HG03521 (cell line): Measurements from ENCODE around the gene CDH15.
"Not testable (repeated sequence)": the region's sequence is repeated elsewhere in the genome, so short reads cannot be mapped to it uniquely, and the experiment has no call there.

Experiments
- ATAC-seq: cut with Tn5 transposase; IDR thresholded peaks from one replicate; pipeline ENCODE4 v1.9.1; 2021; ENCODE audit warnings: mild to moderate bottlenecking, moderate library complexity; ENCODE audit not compliant: unreplicated experiment

The CDH15 gene

DNA sequence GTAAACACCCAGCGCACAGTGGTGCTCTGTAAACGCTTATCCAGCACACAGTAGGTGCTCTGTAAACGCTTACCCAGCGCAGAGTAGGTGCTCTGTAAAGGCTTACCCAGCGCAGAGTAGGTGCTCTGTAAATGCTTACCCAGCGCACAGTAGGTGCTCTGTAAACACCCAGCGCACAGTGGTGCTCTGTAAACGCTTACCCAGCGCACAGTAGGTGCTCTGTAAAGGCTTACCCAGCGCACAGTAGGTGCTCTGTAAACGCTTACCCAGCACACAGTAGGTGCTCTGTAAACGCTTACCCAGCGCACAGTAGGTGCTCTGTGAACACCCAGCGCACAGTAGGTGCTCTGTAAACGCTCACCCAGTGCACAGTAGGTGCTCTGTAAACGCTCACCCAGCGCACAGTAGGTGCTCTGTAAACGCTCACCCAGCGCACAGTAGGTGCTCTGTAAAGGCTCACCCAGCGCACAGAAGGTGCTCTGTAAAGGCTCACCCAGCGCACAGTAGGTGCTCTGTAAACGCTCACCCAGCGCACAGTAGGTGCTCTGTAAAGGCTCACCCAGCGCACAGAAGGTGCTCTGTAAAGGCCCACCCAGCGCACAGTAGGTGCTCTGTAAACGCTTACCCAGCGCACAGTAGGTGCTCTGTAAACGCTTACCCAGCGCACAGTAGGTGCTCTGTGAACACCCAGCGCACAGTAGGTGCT, 14.5 kb downstream of the CDH15 start:
- ATAC-seq: not testable (repeated sequence)

DNA sequence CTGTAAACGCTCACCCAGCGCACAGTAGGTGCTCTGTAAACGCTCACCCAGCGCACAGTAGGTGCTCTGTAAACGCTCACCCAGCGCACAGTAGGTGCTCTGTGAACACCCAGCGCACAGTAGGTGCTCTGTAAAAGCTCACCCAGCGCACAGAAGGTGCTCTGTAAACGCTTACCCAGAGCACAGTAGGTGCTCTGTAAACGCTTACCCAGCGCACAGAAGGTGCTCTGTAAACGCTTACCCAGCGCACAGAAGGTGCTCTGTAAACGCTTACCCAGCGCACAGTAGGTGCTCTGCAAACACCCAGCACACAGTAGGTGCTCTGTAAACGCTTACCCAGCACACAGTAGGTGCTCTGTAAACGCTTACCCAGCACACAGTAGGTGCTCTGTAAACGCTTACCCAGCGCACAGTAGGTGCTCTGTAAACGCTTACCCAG, 15.1 kb downstream of the CDH15 start:
- ATAC-seq: not testable (repeated sequence)

DNA sequence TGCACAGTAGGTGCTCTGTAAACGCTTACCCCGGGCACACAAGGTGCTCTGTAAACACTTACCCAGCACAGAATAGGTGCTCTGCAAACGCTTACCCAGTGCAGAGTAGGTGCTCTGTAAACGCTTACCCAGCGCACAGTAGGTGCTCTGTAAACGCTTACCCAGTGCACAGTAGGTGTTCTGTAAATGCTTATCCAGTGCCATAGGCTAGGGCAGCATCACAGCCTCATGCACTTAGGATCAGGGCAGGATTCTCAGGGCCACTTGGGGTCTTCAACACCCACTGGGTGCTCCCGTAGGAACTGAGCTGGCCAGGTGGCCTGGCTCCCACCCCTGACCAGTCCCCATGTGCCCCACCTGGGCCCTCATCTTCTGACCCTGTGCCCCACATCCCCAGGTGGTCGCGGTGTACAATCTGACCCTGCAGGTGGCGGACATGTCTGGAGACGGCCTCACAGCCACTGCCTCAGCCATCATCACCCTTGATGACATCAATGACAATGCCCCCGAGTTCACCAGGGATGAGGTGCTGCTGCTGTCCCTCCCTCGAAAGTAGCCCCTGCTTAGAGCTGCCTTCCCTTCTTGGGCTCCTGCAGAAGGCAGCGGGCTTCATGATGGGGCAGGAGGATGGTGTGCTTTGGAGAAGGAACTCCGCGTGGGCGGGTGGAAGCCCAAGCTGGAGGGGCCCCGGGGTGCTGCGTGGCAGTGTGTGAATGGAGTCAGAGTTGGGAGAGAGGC, 15.7 kb downstream of the CDH15 start:
- ATAC-seq: no peak

DNA sequence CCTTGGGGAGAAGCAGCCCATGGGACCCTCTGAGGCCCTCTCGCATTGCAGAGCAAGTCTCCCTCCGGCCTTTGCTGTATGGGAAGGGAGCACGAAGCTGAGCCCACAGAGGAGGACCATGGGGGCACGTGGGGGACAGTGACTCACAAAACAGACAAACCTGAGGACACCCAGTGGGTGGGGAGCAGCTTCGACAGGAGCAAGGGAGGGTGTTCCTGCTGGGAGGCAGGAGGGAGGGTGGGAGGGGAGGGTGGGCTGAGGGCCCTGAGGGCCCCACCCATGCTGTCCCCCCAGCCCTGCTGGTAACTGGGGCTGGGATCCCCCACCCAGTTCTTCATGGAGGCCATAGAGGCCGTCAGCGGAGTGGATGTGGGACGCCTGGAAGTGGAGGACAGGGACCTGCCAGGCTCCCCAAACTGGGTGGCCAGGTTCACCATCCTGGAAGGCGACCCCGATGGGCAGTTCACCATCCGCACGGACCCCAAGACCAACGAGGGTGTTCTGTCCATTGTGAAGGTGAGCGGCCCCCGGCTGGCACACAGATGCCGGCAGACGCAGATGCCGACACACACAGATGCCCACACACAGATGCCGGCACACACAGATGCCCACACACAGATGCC, 16.3 kb downstream of the CDH15 start:
- no peak for ATAC-seq

DNA sequence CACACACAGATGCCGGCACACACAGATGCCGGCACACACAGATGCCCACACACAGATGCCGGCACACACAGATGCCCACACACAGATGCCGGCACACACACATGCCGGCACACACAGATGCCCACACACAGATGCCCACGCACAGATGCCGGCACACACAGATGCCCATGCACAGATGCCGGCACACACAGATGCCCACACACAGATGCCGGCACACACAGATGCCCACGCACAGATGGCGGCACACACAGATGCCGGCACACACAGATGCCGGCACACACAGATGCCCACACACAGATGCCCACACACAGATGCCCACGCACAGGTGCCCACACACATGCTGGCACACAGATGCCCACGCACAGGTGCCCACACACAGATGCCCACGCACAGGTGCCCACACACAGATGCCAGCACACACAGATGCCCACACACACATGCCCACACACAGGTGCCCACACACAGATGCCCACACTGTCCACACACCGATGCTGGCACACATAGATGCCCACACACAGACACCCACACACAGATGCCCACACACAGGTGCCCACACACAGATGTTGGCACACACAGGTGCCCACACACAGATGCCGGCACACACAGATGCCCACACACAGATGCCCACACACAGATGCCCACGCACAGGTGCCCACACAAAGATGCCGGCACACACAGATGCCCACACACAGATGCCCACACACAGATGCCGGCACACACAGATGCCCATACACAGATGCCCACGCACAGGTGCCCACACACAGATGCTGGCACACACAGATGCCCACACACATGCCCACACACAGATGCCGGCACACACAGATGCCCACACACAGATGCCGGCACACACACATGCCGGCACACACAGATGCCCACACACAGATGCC, 17.2 kb downstream of the CDH15 start:
- ATAC-seq: not testable (repeated sequence)

DNA sequence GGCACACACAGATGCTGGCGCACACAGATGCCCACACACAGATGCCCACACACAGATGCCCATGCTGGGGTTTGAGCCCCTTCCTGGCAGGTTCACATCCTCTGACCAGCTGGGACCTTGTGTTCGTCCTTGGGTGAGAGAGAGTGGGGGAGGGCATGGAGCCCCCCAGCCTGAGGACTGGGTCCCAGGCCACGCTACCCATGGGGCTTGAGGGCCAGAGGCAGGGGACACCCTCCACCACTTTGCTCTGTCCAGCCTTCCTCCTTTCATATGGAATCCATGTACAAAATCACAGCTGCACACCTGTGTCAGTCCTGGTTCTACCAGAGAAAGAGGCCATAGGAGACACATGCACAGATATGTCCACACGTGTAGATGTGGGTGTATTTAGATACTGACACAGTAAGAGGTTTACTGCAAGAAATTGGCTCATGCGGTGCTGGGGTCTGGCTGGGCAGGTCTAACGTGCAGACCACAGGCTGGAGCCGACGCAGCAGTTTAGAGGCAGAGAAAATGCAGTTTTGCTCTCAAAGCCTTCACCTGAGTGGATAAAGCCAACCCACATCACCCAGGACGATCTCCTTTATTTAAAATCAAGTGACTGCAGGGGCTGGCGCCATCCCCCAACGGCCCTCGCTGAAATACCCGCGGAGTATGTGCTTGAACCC, 17.9 kb downstream of the CDH15 start:
- ATAC-seq: no peak

DNA sequence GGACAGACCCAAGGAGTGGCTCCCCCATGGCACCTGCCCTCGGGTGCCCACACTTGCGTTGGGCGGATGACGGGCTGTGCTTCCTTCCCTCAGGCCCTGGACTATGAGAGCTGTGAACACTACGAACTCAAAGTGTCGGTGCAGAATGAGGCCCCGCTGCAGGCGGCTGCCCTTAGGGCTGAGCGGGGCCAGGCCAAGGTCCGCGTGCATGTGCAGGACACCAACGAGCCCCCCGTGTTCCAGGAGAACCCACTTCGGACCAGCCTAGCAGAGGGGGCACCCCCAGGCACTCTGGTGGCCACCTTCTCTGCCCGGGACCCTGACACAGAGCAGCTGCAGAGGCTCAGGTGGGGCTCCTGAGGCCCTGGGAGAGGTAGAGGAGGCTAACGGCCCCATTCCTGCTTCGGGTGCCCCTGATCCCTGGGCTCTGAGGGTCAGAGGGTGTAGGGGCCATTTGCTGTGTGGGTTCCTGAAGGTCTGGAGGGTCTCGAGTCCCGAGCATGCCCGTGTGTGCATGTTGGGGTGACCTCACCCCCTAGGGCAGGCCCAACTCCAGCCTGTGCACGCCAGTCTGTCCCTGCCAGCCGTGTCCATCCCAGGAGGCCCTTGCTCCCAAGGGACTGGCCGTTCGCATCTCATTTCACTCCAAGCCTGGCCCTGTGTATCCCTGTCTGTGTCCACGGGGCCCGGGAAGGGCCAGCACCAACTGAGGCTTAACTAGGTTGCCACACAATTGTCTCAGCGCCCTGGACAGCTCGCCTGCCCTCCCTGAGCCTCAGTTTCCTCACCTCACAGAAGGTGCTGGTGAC, 18.8 kb downstream of the CDH15 start:
- ATAC-seq: no peak

DNA sequence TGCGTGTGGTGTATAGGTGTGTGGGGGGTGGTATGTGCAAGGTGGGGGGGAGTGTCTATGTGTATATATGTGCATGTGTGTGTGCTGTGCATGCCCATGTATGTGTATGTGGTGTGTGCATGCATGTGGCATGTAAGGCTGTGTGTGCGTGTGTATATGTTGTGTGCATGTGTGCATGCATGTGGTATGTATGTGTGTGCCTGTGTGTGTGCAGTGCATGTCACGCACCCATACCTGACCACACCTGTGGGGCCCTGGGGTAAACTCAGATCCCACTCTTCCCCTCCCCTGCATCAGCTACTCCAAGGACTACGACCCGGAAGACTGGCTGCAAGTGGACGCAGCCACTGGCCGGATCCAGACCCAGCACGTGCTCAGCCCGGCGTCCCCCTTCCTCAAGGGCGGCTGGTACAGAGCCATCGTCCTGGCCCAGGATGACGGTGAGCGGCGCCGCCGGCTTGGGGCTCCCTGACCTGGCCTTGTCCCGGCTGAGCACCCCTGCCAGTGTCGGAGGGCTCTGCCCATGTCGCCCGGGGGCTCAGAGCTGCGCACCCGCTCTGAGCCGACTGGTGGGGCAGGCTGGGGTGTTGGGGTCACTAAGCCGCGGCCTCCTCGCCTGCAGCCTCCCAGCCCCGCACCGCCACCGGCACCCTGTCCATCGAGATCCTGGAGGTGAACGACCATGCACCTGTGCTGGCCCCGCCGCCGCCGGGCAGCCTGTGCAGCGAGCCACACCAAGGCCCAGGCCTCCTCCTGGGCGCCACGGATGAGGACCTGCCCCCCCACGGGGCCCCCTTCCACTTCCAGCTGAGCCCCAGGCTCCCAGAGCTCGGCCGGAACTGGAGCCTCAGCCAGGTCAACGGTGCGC, 19.7 kb downstream of the CDH15 start:
- ATAC-seq: no peak

DNA sequence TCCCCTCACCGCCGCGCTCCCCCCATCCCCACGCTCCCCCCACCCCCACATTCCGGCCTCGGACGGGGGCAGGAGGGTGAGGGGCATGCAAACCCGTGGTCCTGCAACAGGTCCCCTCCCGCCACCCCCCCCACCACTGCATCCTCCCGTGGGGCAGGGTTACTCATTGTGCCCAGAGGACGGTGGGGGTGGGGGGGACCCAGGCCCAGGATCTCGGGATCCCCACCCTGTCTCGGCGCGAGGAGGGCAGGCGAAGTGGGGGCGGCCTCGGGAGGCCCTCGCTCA, 20.3 kb downstream of the CDH15 start:
- ATAC-seq: no peak

DNA sequence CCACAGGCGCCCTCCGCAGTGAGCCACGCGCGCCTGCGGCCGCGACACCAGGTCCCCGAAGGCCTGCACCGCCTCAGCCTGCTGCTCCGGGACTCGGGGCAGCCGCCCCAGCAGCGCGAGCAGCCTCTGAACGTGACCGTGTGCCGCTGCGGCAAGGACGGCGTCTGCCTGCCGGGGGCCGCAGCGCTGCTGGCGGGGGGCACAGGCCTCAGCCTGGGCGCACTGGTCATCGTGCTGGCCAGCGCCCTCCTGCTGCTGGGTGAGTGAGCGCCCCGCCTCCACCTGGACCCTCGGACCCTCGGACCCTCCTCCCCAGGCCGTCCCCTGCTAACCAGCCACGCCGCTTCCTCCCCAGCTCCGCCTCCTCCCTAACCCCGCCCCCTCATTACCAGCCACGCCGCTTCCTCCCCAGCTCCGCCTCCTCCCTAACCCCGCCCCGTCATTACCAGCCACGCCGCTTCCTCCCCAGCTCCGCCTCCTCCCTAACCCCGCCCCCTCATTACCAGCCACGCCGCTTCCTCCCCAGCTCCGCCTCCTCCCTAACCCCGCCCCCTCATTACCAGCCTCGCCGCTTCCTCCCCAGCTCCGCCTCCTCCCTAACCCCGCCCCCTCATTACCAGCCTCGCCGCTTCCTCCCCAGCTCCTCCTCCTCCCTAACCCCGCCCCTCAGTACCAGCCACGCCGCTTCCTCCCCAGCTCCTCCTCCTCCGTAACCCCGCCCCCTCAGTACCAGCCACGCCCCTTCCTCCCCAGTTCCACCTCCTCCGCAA, 20.8 kb downstream of the CDH15 start:
- ATAC-seq: not testable (repeated sequence)

DNA sequence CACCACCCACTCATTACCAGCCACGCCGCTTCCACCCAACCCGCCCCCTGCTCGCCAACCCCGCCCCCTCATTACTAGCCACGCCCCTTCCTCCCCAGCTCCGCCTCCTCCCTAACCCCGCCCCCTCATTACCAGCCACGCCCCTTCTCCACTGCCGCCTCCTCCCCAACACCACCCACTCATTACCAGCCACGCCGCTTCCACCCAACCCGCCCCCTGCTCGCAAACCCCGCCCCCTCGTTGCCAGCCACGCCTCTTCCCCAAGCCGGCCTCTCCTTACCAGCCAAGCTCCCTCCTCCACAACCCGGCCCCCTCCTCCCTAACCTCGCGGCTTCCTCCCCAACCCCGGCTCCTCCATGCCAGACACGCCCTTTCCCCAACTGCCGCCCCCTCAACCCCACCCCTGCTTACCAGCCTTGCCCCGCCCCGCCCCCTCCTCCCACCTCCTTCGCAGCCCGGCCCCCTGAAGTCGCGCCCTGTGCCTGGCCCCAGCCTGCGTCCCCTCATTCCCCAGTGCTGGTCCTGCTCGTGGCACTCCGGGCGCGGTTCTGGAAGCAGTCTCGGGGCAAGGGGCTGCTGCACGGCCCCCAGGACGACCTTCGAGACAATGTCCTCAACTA, 21.5 kb downstream of the CDH15 start:
- no peak for ATAC-seq

DNA sequence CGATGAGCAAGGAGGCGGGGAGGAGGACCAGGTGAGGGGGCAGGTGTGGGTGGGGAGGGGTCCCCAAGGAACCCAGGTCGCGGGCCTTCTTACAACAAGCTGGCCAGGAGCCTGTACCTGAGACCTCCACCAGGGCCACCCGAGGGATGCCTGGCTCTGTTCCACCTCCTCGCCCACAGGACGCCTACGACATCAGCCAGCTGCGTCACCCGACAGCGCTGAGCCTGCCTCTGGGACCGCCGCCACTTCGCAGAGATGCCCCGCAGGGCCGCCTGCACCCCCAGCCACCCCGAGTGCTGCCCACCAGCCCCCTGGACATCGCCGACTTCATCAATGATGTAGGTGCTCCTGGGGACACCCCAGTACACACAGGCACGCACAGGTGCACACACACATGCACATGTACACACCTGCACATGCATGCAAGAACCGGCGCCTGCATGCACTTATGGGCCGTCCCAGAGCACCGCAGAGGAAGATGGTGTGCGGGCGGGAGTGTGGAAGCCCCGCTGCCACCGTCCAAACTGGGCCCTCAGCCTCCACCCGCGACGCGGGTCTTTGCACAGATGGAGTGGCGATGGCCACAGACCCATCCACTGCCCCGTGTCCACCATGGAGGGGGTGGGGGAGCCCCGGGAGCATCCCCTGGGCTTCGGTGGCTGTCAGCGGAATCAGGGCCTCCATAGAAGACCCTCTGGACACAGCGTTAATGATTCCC, 22.2 kb downstream of the CDH15 start:
- no peak for ATAC-seq

DNA sequence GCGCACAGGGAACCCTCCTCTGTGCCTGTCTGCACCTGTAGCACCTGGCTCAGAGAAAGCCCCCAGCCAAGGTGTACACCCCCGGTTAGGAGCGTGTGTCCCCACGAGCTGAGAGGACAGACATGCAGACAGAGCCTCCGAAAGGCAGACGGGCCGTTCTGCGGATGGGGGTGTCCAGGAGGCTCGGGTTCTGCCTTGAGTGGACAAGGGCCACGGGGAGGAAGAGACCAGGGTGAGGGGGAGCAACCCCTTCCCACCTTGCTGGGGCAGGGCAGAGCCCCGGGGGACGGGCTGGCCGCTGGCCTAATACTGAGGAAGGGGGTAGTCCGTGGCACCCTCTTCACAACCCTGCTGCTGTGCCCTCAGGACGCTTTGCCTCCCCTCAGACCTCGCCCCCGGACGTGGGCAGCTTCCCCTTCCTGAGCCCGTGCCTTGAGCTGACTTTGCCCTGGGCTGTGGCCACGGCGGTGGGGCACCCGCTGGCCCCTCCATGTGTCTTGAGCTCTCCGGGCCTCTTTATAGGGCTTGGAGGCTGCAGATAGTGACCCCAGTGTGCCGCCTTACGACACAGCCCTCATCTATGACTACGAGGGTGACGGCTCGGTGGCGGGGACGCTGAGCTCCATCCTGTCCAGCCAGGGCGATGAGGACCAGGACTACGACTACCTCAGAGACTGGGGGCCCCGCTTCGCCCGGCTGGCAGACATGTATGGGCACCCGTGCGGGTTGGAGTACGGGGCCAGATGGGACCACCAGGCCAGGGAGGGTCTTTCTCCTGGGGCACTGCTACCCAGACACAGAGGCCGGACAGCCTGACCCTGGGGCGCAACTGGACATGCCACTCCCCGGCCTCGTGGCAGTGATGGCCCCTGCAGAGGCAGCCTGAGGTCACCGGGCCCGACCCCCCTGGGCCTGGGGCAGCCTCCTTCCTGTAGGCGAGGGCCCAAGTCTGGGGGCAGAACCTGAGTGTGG, 23.1 kb downstream of the CDH15 start:
- ATAC-seq: no peak

DNA sequence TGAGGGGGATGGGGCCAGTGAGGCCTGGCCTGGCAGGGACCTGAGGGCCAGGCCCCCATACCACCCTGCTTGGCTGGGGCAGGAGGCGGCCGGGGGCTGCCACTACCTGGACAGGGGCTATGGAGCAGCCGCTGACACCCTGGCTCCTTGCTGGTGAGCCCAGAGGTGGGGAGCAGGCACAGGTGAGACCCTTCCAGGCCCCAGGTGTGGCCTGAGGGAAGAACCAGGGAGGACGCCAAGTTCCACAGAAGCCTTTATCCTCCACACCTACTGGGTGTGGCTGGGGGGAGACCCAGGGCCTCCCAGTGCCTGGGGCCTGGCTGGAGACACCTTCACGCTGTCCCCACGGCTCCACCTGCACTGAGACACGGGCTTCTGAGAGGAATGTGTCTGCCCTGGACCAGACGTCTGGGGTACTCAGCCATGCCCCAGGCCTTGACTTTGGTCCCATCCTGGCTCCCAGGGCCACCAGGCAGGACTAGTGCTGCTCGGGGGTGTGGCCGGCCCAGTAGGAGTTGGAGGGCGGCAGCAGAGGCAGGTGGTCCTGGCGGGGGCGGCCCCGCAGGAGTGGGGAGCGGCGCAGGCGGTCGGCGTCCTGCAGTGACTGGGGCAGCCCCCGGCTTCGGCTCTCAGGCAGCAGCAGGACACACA, 24.1 kb downstream of the CDH15 start:
- no peak for ATAC-seq

DNA sequence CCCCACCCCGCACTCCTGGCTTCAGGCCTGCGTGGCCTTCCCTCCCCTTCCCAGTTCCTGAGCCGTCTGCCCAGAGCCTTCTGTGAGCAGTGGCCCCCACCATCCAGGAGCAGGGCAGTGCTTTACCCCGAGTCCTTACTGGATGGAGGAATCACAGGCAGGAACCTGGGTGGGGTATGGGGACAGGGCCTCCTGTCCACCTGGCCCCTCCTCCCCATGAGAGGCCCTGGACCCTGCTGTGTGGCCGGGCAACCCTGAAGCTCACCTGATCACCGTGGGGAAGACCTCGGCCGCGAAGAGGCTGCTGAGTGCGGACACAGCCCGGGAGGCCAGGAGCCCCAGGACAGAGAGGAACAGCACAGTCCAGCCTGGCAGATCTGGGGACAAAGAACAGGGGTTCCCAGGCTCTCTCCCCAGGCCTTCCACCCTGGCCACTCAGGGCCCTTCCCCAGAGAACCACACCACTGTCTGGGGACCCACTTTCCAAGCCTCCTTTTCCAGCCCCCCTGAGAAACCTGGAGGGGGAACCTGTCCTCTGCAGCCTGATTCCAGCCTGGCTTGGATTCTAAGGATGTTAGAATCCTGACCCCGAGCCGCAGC, 25.6 kb downstream of the CDH15 start:
- ATAC-seq: no peak
